CD8-positive, alpha-beta memory T cell (primary cell): ENCODE results near the gene JAKMIP2. TPM values are rescaled to one million over a fixed set of nuclear protein-coding genes. Genes with fewer than 3 reads are reported as not detected.
A peak's percentile ranks its signal among the peaks of the same experiment; 100 is the strongest.

Experiments
- CTCF ChIA-PET: fragments of 350-600 bp; sonication (Branson Sonifier 250); formaldehyde crosslinking; loops from one replicate; lab custom pipeline; 2021; ENCODE audit warnings: antibody characterized with exemption; lab: Charles Lee
- POLR2A ChIA-PET: fragments of 350-600 bp; sonication (Branson Sonifier 250); formaldehyde crosslinking; loops from one replicate; lab custom pipeline; 2021; ENCODE audit warnings: antibody characterized with exemption; lab: Charles Lee
- DNase-seq, 5 donors: peaks; one replicate each; pipeline versions ENCODE4 v3.0.0 to v3.0.0-alpha.2; 2020 to 2022; ENCODE audit warnings: mixed read lengths in 1 of 5
- H3K27ac ChIP-seq: one replicate; pipeline ENCODE4 v1.7.0; 2013; ENCODE audit warnings: low read depth, mild to moderate bottlenecking, low read length, moderate library complexity
- H3K27me3 ChIP-seq: 2 replicates; pipeline ENCODE4 v1.7.0; 2013; ENCODE audit warnings: low read length, mild to moderate bottlenecking; ENCODE audit not compliant: insufficient read depth, poor library complexity, severe bottlenecking
- H3K36me3 ChIP-seq: 2 replicates; pipeline ENCODE4 v1.7.0; 2013; ENCODE audit warnings: mild to moderate bottlenecking, low read length, moderate library complexity; ENCODE audit not compliant: insufficient read depth
- H3K4me1 ChIP-seq: 2 replicates; pipeline ENCODE4 v1.7.0; 2013; ENCODE audit warnings: mild to moderate bottlenecking, low read length, moderate library complexity; ENCODE audit not compliant: insufficient read depth
- H3K4me3 ChIP-seq: 2 replicates; pipeline ENCODE4 v1.7.0; 2013; ENCODE audit warnings: mild to moderate bottlenecking, low read length
- H3K9me3 ChIP-seq: 2 replicates; pipeline ENCODE4 v1.7.0; 2013; ENCODE audit warnings: mild to moderate bottlenecking, low read length
- H3K27ac Mint-ChIP-seq, 8 donors: one replicate each; pipeline ENCODE4 v1.8.0; 2020 to 2021; ENCODE audit warnings: mixed read lengths in 8 of 8, mild to moderate bottlenecking in 6 of 8, inconsistent platforms in 3 of 8, moderate library complexity in 3 of 8
- H3K27me3 Mint-ChIP-seq, 2 donors: one replicate each; pipeline ENCODE4 v1.8.0; 2020 to 2021; ENCODE audit warnings: mixed read lengths in 2 of 2, mild to moderate bottlenecking in 1 of 2, moderate library complexity in 1 of 2
- H3K36me3 Mint-ChIP-seq, 3 donors: one replicate each; pipeline ENCODE4 v1.8.0; 2020 to 2021; ENCODE audit warnings: mixed read lengths in 3 of 3, inconsistent platforms in 1 of 3, mild to moderate bottlenecking in 1 of 3
- H3K4me1 Mint-ChIP-seq, 3 donors: one replicate each; pipeline ENCODE4 v1.8.0; 2020 to 2021; ENCODE audit warnings: mixed read lengths in 3 of 3, inconsistent platforms in 1 of 3, mild to moderate bottlenecking in 1 of 3
- H3K4me3 Mint-ChIP-seq, 7 donors: one replicate each; pipeline ENCODE4 v1.8.0; 2020 to 2021; ENCODE audit warnings: mixed read lengths in 7 of 7, mild to moderate bottlenecking in 6 of 7, moderate library complexity in 4 of 7, inconsistent platforms in 2 of 7
- H3K9me3 Mint-ChIP-seq, 5 donors: one replicate each; pipeline ENCODE4 v1.8.0; 2020 to 2022; ENCODE audit warnings: mixed read lengths in 5 of 5, mild to moderate bottlenecking in 3 of 5, moderate library complexity in 2 of 5, inconsistent platforms in 1 of 5
- polyA plus RNA-seq: library from polyadenylated mRNA; unstranded; fragments of 300-500 nt; fragmentation: Illumina TruSeq; gene quantifications from one replicate; pipeline ENCODE4 v1.2.3, GENCODE V29; 2021
- total RNA-seq, 2 experiments: library from RNA; stranded (reverse); gene quantifications; one replicate each; pipeline ENCODE4 v1.2.3, GENCODE V29; 2021

The JAKMIP2 gene
- total and polyA plus RNA-seq, 3 experiments from 2014 or later, result 1.8 to 6.3 (median 1.8) TPM

DNA sequence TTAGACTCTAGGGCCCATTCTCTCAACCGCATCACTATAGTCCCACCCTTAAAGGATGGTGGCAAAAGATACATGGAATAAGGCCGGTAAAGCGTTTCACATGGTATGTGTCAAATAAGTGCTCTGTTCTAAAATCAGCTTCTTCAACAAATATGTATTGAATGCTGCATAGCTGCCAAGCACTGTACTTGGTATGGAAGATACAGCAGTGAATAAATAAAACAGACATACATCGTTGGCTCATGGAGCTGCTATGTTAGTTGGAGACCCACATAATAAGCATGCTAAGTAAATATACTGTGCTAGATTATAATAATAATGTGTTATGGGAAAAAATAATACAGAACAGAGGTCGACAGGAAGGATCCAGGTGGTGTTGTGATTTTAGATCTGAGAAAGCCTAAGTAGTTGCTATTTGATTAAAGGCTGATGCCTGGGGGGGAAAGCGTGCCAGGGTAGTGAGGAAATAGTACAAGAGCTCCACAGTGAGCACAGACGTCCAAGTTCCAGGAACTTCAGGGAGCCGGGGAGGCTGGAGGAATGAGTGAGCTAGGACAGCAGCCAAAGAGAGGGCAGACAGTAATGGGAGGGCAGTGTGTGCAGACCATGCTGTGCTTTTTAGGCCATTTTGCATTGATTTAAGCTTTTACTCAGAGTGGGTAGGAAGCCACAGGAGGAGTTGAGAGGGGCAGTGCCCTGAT lies 93.7 kb downstream of the JAKMIP2 start:
- Mint-ChIP-seq H3K4me3 (no peak overlapping the region), H3K9me3 (no peaks in the 10 kb centered on the region), H3K27ac (no peak overlapping the region), H3K4me1 (no peaks in the 10 kb centered on the region), H3K27me3 (no peaks in the 10 kb centered on the region), H3K36me3 (peaks cover 0 to 2% (median 2%) of the 10 kb centered on the region in 3 donors)
- no peak overlapping the region for H3K4me3 ChIP-seq
- H3K36me3 ChIP-seq, result no peaks in the 10 kb centered on the region
- DNase-seq, result no peak
- no peaks in the 10 kb centered on the region for H3K4me1 ChIP-seq
- ChIA-PET POLR2A (no interaction called here), CTCF (interaction anchor here (0.9 kb wide), 1 partner anchor 134 kb away, joined by 3 read pairs; no protein-coding TSS in a partner anchor)
- H3K27me3 ChIP-seq, result no peaks in the 10 kb centered on the region
- H3K27ac ChIP-seq, result no peak overlapping the region
- no peaks in the 10 kb centered on the region for H3K9me3 ChIP-seq

DNA sequence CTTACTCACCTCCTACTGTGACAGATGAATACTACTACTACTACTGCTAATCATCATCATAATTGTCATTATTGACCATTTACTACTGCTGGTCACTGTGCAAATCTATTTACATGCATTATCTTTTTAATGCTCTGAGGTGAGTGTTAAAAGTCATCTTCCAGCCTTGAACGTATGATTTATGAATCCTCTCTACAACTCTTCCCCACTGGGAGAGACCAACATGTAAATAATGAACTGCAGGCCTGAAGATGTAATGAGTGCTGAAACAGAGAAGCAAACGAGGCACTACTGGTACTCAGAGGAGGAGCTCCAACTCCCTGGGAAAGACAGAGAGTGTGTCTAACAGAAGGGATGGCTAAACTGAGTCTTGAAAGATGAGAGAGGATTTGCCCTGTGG lies 95.4 kb downstream of the JAKMIP2 start:
- CTCF ChIA-PET, result no interaction called here
- Mint-ChIP-seq H3K27ac (peak overlapping the region in 1 of 8 donors; percentile 82), H3K4me1 (no peaks in the 10 kb centered on the region), H3K4me3 (no peak overlapping the region), H3K9me3 (no peaks in the 10 kb centered on the region), H3K27me3 (no peaks in the 10 kb centered on the region), H3K36me3 (peaks cover 0 to 2% (median 0%) of the 10 kb centered on the region in 3 donors)
- DNase-seq, result no peak
- H3K4me1 ChIP-seq, result no peaks in the 10 kb centered on the region
- POLR2A ChIA-PET, result no interaction called here
- H3K36me3 ChIP-seq, result no peaks in the 10 kb centered on the region
- H3K27me3 ChIP-seq, result no peaks in the 10 kb centered on the region
- H3K27ac ChIP-seq, result no peak overlapping the region
- H3K9me3 ChIP-seq, result no peaks in the 10 kb centered on the region
- no peak overlapping the region for H3K4me3 ChIP-seq

DNA sequence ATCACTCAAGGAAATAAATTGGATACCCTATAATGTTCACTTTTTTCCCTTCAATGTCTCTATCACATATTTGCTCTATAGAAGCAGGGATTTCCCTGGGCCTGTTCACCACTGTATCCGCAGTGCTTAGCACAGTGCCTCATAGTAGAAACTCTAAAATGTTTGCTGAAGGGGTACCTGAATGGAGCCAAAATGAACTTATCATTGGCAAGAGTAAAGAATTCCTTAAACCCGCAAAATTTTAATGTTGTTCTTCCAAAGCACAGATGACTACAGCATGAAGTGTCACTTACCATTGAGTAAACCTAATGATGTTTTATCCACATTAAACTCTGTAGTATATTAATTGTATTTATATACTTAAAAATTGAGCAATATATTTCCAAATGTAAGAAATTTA lies 96.1 kb downstream of the JAKMIP2 start:
- Histone ChIP-seq H3K36me3 (no peaks in the 10 kb centered on the region), H3K27ac (no peak overlapping the region), H3K4me3 (no peak overlapping the region), H3K9me3 (no peaks in the 10 kb centered on the region), H3K27me3 (no peaks in the 10 kb centered on the region), H3K4me1 (no peaks in the 10 kb centered on the region)
- H3K4me1 Mint-ChIP-seq, result no peaks in the 10 kb centered on the region
- peak overlapping the region in 1 of 8 donors; percentile 6 for H3K27ac Mint-ChIP-seq
- H3K9me3 Mint-ChIP-seq, result no peaks in the 10 kb centered on the region
- ChIA-PET POLR2A (no interaction called here), CTCF (no interaction called here)
- no peak overlapping the region for H3K4me3 Mint-ChIP-seq
- no peak for DNase-seq
- no peaks in the 10 kb centered on the region for H3K36me3 Mint-ChIP-seq
- H3K27me3 Mint-ChIP-seq, result no peaks in the 10 kb centered on the region

DNA sequence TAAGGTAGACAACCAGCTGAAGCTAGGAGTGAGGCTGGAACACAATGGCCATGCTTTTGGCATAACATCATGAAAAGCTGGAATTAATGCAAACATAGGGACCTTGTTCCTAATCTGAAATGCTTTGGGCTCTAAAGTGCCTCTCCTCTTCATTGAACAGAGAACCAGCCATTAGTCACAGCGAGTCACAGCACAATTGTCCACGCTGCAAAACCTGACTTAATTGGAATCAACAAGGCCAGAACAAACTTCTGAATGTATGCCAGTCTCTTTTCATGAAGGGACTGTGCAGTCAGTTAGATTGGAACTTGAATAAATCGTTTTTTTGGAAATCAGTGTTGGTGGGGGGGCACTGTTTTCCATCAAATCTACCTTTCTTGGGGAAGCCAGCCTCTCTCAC lies 96.5 kb downstream of the JAKMIP2 start:
- H3K27ac Mint-ChIP-seq, result peak overlapping the region in 1 of 8 donors; percentile 6
- ChIA-PET POLR2A (no interaction called here), CTCF (no interaction called here)
- Histone ChIP-seq H3K9me3 (no peaks in the 10 kb centered on the region), H3K36me3 (no peaks in the 10 kb centered on the region), H3K4me1 (no peaks in the 10 kb centered on the region), H3K4me3 (no peak overlapping the region), H3K27ac (no peak overlapping the region), H3K27me3 (no peaks in the 10 kb centered on the region)
- DNase-seq, result no peak
- no peaks in the 10 kb centered on the region for H3K36me3 Mint-ChIP-seq
- no peaks in the 10 kb centered on the region for H3K9me3 Mint-ChIP-seq
- H3K4me3 Mint-ChIP-seq, result no peak overlapping the region
- H3K27me3 Mint-ChIP-seq, result no peaks in the 10 kb centered on the region
- no peaks in the 10 kb centered on the region for H3K4me1 Mint-ChIP-seq

DNA sequence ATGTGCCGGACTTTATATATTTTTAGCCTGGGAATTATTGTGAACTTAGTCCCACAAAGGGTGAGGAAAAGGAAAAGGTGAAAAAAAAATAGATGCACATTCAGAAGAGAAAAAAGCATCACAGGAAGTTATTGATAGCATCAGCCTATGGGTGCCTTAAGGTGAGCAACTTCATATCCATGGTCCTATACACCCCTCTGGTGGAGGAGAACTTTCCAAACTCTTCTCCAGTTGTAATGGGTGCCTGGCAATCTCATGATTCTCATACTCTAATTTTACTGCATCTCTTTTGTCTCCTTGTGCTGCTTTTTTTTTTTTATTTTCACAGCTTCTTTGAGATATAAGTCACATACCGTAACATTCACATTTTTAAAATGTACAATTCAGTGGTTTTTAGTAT lies 107.4 kb downstream of the JAKMIP2 start:
- CTCF ChIA-PET, result no interaction called here
- Mint-ChIP-seq H3K36me3 (peaks cover 4 to 13% (median 6%) of the 10 kb centered on the region in 3 donors), H3K9me3 (no peaks in the 10 kb centered on the region)

DNA sequence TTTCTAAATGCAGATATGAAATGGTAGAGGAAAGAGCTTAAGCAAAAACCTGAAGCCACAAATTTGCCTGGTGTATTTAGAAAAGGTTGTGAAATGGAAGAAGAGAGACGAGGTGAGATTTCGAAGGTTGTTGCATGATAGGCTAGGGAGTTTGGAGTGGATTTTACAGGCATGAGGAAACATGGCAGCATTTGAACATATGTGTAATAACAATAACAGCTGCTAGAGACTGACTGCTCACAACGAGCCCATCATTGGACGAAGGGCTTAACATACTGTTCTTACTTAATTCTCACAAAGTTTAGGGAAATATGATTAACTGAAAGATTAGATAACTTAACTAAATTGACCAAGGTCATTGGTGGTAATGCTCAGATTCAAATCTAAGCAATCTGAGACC lies 108.1 kb downstream of the JAKMIP2 start:
- Histone ChIP-seq H3K4me1 (no peaks in the 10 kb centered on the region), H3K9me3 (no peaks in the 10 kb centered on the region), H3K27me3 (no peaks in the 10 kb centered on the region), H3K4me3 (no peak overlapping the region), H3K36me3 (no peaks in the 10 kb centered on the region), H3K27ac (no peak overlapping the region)
- no peak overlapping the region for H3K4me3 Mint-ChIP-seq
- H3K27me3 Mint-ChIP-seq, result no peaks in the 10 kb centered on the region
- no peaks in the 10 kb centered on the region for H3K9me3 Mint-ChIP-seq
- H3K36me3 Mint-ChIP-seq, result peaks cover 4 to 16% (median 6%) of the 10 kb centered on the region in 3 donors
- POLR2A ChIA-PET, result no interaction called here
- H3K4me1 Mint-ChIP-seq, result no peaks in the 10 kb centered on the region
- CTCF ChIA-PET, result no interaction called here
- DNase-seq, result no peak
- H3K27ac Mint-ChIP-seq, result no peak overlapping the region

More for the DNA sequence above, 107.4 kb downstream of the JAKMIP2 start:
- POLR2A ChIA-PET, result interaction anchor here (0.6 kb wide), 1 partner anchor 760 kb away, joined by 3 read pairs; no protein-coding TSS in a partner anchor
- Histone ChIP-seq H3K4me3 (no peak overlapping the region), H3K4me1 (no peaks in the 10 kb centered on the region), H3K36me3 (no peaks in the 10 kb centered on the region), H3K27me3 (no peaks in the 10 kb centered on the region), H3K9me3 (no peaks in the 10 kb centered on the region), H3K27ac (no peak overlapping the region)
- Mint-ChIP-seq H3K4me3 (no peak overlapping the region), H3K4me1 (no peaks in the 10 kb centered on the region), H3K27ac (no peak overlapping the region), H3K27me3 (no peaks in the 10 kb centered on the region)
- DNase-seq, result no peak

DNA sequence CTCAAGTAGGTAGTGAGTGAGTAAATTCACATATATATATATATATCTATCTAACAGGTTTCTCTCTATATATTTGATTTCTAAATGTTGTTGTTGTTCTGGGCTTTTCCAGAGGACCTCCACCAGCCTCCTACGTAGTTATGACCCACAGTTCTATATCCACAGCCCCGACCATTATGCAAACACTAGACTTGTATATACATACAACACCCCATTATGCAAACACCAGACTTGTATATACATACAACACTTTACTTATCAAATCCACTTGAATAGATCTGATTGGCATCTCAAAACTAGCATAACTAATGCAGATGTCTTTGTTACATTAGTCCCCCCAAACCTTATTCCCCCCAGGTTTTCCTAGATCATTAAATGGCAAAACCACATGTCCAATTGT lies 108.7 kb downstream of the JAKMIP2 start:
- H3K9me3 Mint-ChIP-seq, result no peaks in the 10 kb centered on the region
- no peak overlapping the region for H3K4me3 Mint-ChIP-seq
- no peaks in the 10 kb centered on the region for H3K27me3 Mint-ChIP-seq
- no peak overlapping the region for H3K27ac Mint-ChIP-seq
- ChIA-PET CTCF (no interaction called here), POLR2A (no interaction called here)
- H3K4me1 Mint-ChIP-seq, result no peaks in the 10 kb centered on the region
- Histone ChIP-seq H3K27me3 (no peaks in the 10 kb centered on the region), H3K9me3 (no peaks in the 10 kb centered on the region), H3K4me1 (no peaks in the 10 kb centered on the region), H3K27ac (no peak overlapping the region), H3K4me3 (no peak overlapping the region), H3K36me3 (no peaks in the 10 kb centered on the region)
- DNase-seq, result no peak
- H3K36me3 Mint-ChIP-seq, result peaks cover 4 to 18% (median 8%) of the 10 kb centered on the region in 3 donors

DNA sequence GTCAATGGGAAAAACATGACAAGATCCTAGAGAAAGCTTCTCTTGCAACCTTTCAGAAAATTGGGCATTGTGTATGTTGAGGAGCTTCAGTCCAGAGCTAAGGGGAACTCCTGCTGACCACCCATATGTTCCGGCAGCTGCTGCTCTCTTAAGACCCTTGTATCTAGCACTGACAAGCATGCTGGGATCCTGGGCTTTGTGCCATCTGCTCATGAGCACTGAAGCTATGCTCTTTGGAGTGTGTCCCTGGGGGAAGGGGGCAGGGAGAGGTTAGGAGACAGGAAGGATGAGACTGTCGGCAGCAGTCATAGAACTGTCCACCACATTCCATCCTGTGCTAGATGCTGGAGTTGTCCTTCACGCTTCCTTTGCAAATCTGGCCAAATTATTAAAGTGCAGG lies 109.3 kb downstream of the JAKMIP2 start:
- H3K27me3 Mint-ChIP-seq, result no peaks in the 10 kb centered on the region
- Histone ChIP-seq H3K27me3 (no peaks in the 10 kb centered on the region), H3K4me3 (no peak overlapping the region), H3K4me1 (no peaks in the 10 kb centered on the region), H3K9me3 (no peaks in the 10 kb centered on the region), H3K27ac (no peak overlapping the region), H3K36me3 (no peaks in the 10 kb centered on the region)
- DNase-seq, result no peak
- H3K36me3 Mint-ChIP-seq, result peaks cover 4 to 20% (median 8%) of the 10 kb centered on the region in 3 donors
- no peak overlapping the region for H3K4me3 Mint-ChIP-seq
- no peaks in the 10 kb centered on the region for H3K9me3 Mint-ChIP-seq
- no peak overlapping the region for H3K27ac Mint-ChIP-seq
- CTCF ChIA-PET, result no interaction called here
- POLR2A ChIA-PET, result no interaction called here
- no peaks in the 10 kb centered on the region for H3K4me1 Mint-ChIP-seq
